DOHH2 (cell line): ENCODE data around the gene IFI27L1.

ENCODE experiments used
- CTCF ChIP-seq: fragments of 200-600 bp; sonication (generic); IDR thresholded peaks from one replicate; pipeline ENCODE4 v1.5.1; 2014; ENCODE audit warnings: antibody characterized with exemption, mild to moderate bottlenecking, low read depth, low read length; ENCODE audit not compliant: poor library complexity, severe bottlenecking
- EZH2phosphoT487 ChIP-seq: fragments of 200-600 bp; sonication (generic); IDR thresholded peaks from 2 replicates; pipeline ENCODE4 v1.6.1; 2017; ENCODE audit warnings: borderline replicate concordance, mild to moderate bottlenecking, antibody characterized with exemption, low read length, moderate library complexity, mixed read lengths

- no peak for TF ChIP-seq CTCF
- no peak for TF ChIP-seq EZH2phosphoT487
Measured at GRCh38 chr14:94138251-94138650, 57.1 kb downstream of the IFI27L1 start.
